GM23338 (cell line): ENCODE results near the gene DFFA. TPM values are rescaled to one million over a fixed set of nuclear protein-coding genes. Genes with fewer than 3 reads are reported as not detected.

Experiments
- ATAC-seq: fragments of 200-7000 bp; cut with Tn5 transposase; 3 replicates; pipeline ENCODE4 v1.9.1; 2020
- DNase-seq: peaks from one replicate; pipeline ENCODE4 v3.0.0-alpha.2; 2015; ENCODE audit warnings: low spot score
- H2AFZ ChIP-seq: fragments of 200-600 bp; sonication (generic); 2 replicates; pipeline ENCODE4 v1.8.0; 2016; ENCODE audit warnings: antibody characterized with exemption, mild to moderate bottlenecking, moderate library complexity
- H3F3A ChIP-seq: fragments of 200-600 bp; sonication (generic); replicated peaks from 2 replicates; pipeline ENCODE4 v1.8.0; 2017; ENCODE audit warnings: antibody characterized with exemption, mixed run types, low read depth
- H3K27ac ChIP-seq: fragments of 200-600 bp; sonication (generic); 2 replicates; pipeline ENCODE4 v1.6.1; 2016; ENCODE audit warnings: low read depth
- H3K27me3 ChIP-seq: fragments of 200-600 bp; sonication (generic); 2 replicates; pipeline ENCODE4 v1.8.0; 2016; ENCODE audit warnings: mild to moderate bottlenecking, mixed run types, moderate library complexity; ENCODE audit not compliant: insufficient read depth
- H3K36me3 ChIP-seq: fragments of 200-600 bp; sonication (generic); 2 replicates; pipeline ENCODE4 v1.8.0; 2016; ENCODE audit warnings: mild to moderate bottlenecking; ENCODE audit not compliant: insufficient read depth
- H3K4me1 ChIP-seq: fragments of 200-600 bp; sonication (generic); 2 replicates; pipeline ENCODE4 v1.8.0; 2016; ENCODE audit warnings: mild to moderate bottlenecking, moderate library complexity; ENCODE audit not compliant: insufficient read depth
- H3K4me2 ChIP-seq: fragments of 200-600 bp; sonication (generic); 2 replicates; pipeline ENCODE4 v1.7.1; 2017; ENCODE audit warnings: mixed run types
- H3K4me3 ChIP-seq: fragments of 200-600 bp; sonication (generic); 2 replicates; pipeline ENCODE4 v1.6.1; 2016; ENCODE audit warnings: mixed run types
- H3K79me2 ChIP-seq: fragments of 200-600 bp; sonication (generic); replicated peaks from 2 replicates; pipeline ENCODE4 v1.8.0; 2017; ENCODE audit warnings: mild to moderate bottlenecking; ENCODE audit not compliant: insufficient read depth
- H3K9me2 ChIP-seq: fragments of 200-600 bp; sonication (generic); 2 replicates; pipeline ENCODE4 v1.8.0; 2017; ENCODE audit not compliant: insufficient read depth
- H4K20me1 ChIP-seq: fragments of 200-600 bp; sonication (generic); replicated peaks from 2 replicates; pipeline ENCODE4 v1.8.0; 2017; ENCODE audit warnings: mild to moderate bottlenecking; ENCODE audit not compliant: insufficient read depth
- H3K27ac Mint-ChIP-seq: 2 replicates; pipeline ENCODE4 v1.8.0; 2020; ENCODE audit warnings: inconsistent platforms, mild to moderate bottlenecking, moderate library complexity, mixed read lengths
- H3K27me3 Mint-ChIP-seq: 3 replicates; pipeline ENCODE4 v1.8.0; 2022; ENCODE audit warnings: low read depth, mild to moderate bottlenecking, moderate library complexity, mixed read lengths, inconsistent platforms; ENCODE audit not compliant: insufficient read depth, poor library complexity
- H3K36me3 Mint-ChIP-seq: 3 replicates; pipeline ENCODE4 v1.8.0; 2021; ENCODE audit warnings: low read depth, mild to moderate bottlenecking, inconsistent platforms, moderate library complexity, mixed read lengths
- H3K4me1 Mint-ChIP-seq: 3 replicates; pipeline ENCODE4 v1.8.0; 2020; ENCODE audit warnings: mild to moderate bottlenecking, inconsistent platforms, mixed read lengths
- H3K4me3 Mint-ChIP-seq: 3 replicates; pipeline ENCODE4 v1.8.0; 2021; ENCODE audit warnings: moderate library complexity, mild to moderate bottlenecking, inconsistent platforms, mixed read lengths
- H3K9me3 Mint-ChIP-seq: 3 replicates; pipeline ENCODE4 v1.8.0; 2020; ENCODE audit warnings: moderate library complexity, mild to moderate bottlenecking, inconsistent platforms, mixed read lengths
- CREB1 ChIP-seq: fragments of 250-450 bp; sonication (Bioruptor Pico); IDR thresholded peaks from 2 replicates; pipeline ENCODE4 v1.5.0; 2020; ENCODE audit warnings: low read depth, mild to moderate bottlenecking, moderate library complexity
- EZH2 ChIP-seq: fragments of 200-600 bp; sonication (generic); IDR thresholded peaks from one replicate; pipeline ENCODE4 v1.8.0; 2017; ENCODE audit warnings: antibody characterized with exemption, mild to moderate bottlenecking, low read depth; ENCODE audit not compliant: unreplicated experiment
- EZH2phosphoT487 ChIP-seq: fragments of 200-600 bp; sonication (generic); IDR thresholded peaks from one replicate; pipeline ENCODE4 v1.8.1; 2018; ENCODE audit warnings: antibody characterized with exemption; ENCODE audit not compliant: unreplicated experiment
- JUNB ChIP-seq: IDR thresholded peaks from one replicate; pipeline ENCODE4 v1.6.1; 2016; ENCODE audit warnings: antibody characterized with exemption; ENCODE audit not compliant: unreplicated experiment
- NANOG ChIP-seq: IDR thresholded peaks from 2 replicates; pipeline ENCODE4 v1.6.1; 2016; ENCODE audit warnings: antibody characterized with exemption, borderline replicate concordance
- POLR2AphosphoS5 ChIP-seq: IDR thresholded peaks from 2 replicates; pipeline ENCODE4 v1.6.1; 2016; ENCODE audit warnings: antibody characterized with exemption, low read depth
- STAT1 ChIP-seq: IDR thresholded peaks from one replicate; pipeline ENCODE4 v1.6.1; 2016; ENCODE audit warnings: antibody characterized with exemption; ENCODE audit not compliant: unreplicated experiment
- ZNF114 ChIP-seq: fragments of 250-450 bp; sonication (Bioruptor Pico); IDR thresholded peaks from 2 replicates; pipeline ENCODE4 v1.5.0; 2020; ENCODE audit warnings: mild to moderate bottlenecking, moderate library complexity
- ZNF331 ChIP-seq: fragments of 250-450 bp; sonication (Bioruptor Pico); IDR thresholded peaks from 2 replicates; pipeline ENCODE4 v1.5.0; 2020; ENCODE audit warnings: low read depth, mild to moderate bottlenecking, moderate library complexity
- polyA plus RNA-seq: library from polyadenylated mRNA; unstranded; fragments of >200 nt; fragmentation: Nextera tagmentation; extraction: Ambion mirVana; gene quantifications from 2 replicates; pipeline ENCODE4 v1.2.1, GENCODE V29; 2016
- total RNA-seq: library from RNA; depleted of rRNA; stranded (reverse); fragments of >200 nt; shearing (Covaris generic); gene quantifications from 2 replicates; pipeline ENCODE4 v1.2.3, GENCODE V29; 2014
- TF ChIP-seq, protein P1 (sequence below), 2 experiments: fragments of 200-600 bp in 1 of 2; sonication (generic) in 1 of 2; conservative IDR thresholded peaks; 2 replicates each; pipeline versions ENCODE4 v1.5.1 to v1.6.1; 2016 to 2017; ENCODE audit warnings: antibody characterized with exemption in 2 of 2, low read depth in 2 of 2, mild to moderate bottlenecking in 2 of 2, moderate library complexity in 1 of 2
- TF ChIP-seq, protein P2 (sequence below): IDR thresholded peaks from 2 replicates; pipeline ENCODE4 v1.6.1; 2016; ENCODE audit warnings: antibody characterized with exemption
- TF ChIP-seq, protein P3 (sequence below): IDR thresholded peaks from one replicate; pipeline ENCODE4 v1.6.1; 2018; ENCODE audit warnings: antibody characterized with exemption; ENCODE audit not compliant: unreplicated experiment
- TF ChIP-seq, protein P4 (sequence below): fragments of 250-450 bp; sonication (Bioruptor Pico); IDR thresholded peaks from 2 replicates; pipeline ENCODE4 v1.5.0; 2020; ENCODE audit warnings: mild to moderate bottlenecking, moderate library complexity

Gene DFFA
- total and polyA plus RNA-seq, 2 experiments from 2014 or later = 65.2 to 82.0 TPM

DNA sequence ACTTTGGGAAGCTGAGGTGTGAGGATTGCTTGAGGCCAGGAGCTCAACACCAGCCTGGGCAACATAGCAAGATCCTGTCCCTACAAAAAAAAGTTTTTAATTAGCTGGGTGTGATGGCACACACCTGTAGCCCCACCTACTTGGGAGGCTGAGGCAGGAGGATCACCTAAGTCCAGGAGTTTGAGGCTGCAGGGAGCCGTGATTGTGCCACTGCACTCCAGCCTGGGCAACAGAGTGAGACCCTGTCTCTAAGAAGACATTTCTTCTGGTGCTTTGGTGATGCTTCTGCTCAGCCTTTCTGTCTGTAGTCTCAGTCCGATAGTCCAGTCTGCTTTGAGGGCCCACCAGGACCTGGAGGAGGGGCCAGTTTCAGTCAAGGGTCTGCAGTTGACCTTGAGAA, 65.1 kb downstream of the DFFA start:
- Histone ChIP-seq H3K36me3 (peaks cover 92% of the 10 kb centered on the region), H3K4me2 (no peak overlapping the region), H3K9me2 (no peaks in the 10 kb centered on the region), H3K79me2 (peaks cover 18% of the 10 kb centered on the region), H3K4me3 (no peak overlapping the region), H4K20me1 (peaks cover 35% of the 10 kb centered on the region), H2AFZ (no peak overlapping the region), H3K4me1 (no peaks in the 10 kb centered on the region), H3K27me3 (no peaks in the 10 kb centered on the region), H3F3A (peaks cover 23% of the 10 kb centered on the region), H3K27ac (0 out of 2 replicates have a peak overlapping the region, but pooled peaks have one; percentile 3)
- Mint-ChIP-seq H3K4me1 (no peaks in the 10 kb centered on the region), H3K36me3 (peaks cover 94% of the 10 kb centered on the region), H3K27me3 (peaks cover 2% of the 10 kb centered on the region), H3K4me3 (no peak overlapping the region), H3K9me3 (no peaks in the 10 kb centered on the region), H3K27ac (no peak overlapping the region)
- no peak for TF ChIP-seq ZNF114 (CRISPR knock-in tag)
- TF ChIP-seq JUNB = no peak
- TF ChIP-seq, protein P1, sequence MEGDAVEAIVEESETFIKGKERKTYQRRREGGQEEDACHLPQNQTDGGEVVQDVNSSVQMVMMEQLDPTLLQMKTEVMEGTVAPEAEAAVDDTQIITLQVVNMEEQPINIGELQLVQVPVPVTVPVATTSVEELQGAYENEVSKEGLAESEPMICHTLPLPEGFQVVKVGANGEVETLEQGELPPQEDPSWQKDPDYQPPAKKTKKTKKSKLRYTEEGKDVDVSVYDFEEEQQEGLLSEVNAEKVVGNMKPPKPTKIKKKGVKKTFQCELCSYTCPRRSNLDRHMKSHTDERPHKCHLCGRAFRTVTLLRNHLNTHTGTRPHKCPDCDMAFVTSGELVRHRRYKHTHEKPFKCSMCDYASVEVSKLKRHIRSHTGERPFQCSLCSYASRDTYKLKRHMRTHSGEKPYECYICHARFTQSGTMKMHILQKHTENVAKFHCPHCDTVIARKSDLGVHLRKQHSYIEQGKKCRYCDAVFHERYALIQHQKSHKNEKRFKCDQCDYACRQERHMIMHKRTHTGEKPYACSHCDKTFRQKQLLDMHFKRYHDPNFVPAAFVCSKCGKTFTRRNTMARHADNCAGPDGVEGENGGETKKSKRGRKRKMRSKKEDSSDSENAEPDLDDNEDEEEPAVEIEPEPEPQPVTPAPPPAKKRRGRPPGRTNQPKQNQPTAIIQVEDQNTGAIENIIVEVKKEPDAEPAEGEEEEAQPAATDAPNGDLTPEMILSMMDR (conservative IDR thresholded peaks at IDR 0.05; ENCODE audit: low read depth in 2 of 2) = no peak
- TF ChIP-seq ZNF331 (CRISPR knock-in tag) = no peak
- no peak for TF ChIP-seq STAT1
- TF ChIP-seq NANOG = no peak
- TF ChIP-seq CREB1 = no peak
- no peak for TF ChIP-seq EZH2
- TF ChIP-seq, protein P2, sequence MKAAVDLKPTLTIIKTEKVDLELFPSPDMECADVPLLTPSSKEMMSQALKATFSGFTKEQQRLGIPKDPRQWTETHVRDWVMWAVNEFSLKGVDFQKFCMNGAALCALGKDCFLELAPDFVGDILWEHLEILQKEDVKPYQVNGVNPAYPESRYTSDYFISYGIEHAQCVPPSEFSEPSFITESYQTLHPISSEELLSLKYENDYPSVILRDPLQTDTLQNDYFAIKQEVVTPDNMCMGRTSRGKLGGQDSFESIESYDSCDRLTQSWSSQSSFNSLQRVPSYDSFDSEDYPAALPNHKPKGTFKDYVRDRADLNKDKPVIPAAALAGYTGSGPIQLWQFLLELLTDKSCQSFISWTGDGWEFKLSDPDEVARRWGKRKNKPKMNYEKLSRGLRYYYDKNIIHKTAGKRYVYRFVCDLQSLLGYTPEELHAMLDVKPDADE = no peak
- no peak for TF ChIP-seq POLR2AphosphoS5
- TF ChIP-seq, protein P3, sequence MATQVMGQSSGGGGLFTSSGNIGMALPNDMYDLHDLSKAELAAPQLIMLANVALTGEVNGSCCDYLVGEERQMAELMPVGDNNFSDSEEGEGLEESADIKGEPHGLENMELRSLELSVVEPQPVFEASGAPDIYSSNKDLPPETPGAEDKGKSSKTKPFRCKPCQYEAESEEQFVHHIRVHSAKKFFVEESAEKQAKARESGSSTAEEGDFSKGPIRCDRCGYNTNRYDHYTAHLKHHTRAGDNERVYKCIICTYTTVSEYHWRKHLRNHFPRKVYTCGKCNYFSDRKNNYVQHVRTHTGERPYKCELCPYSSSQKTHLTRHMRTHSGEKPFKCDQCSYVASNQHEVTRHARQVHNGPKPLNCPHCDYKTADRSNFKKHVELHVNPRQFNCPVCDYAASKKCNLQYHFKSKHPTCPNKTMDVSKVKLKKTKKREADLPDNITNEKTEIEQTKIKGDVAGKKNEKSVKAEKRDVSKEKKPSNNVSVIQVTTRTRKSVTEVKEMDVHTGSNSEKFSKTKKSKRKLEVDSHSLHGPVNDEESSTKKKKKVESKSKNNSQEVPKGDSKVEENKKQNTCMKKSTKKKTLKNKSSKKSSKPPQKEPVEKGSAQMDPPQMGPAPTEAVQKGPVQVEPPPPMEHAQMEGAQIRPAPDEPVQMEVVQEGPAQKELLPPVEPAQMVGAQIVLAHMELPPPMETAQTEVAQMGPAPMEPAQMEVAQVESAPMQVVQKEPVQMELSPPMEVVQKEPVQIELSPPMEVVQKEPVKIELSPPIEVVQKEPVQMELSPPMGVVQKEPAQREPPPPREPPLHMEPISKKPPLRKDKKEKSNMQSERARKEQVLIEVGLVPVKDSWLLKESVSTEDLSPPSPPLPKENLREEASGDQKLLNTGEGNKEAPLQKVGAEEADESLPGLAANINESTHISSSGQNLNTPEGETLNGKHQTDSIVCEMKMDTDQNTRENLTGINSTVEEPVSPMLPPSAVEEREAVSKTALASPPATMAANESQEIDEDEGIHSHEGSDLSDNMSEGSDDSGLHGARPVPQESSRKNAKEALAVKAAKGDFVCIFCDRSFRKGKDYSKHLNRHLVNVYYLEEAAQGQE = no peak
- TF ChIP-seq, protein P4, sequence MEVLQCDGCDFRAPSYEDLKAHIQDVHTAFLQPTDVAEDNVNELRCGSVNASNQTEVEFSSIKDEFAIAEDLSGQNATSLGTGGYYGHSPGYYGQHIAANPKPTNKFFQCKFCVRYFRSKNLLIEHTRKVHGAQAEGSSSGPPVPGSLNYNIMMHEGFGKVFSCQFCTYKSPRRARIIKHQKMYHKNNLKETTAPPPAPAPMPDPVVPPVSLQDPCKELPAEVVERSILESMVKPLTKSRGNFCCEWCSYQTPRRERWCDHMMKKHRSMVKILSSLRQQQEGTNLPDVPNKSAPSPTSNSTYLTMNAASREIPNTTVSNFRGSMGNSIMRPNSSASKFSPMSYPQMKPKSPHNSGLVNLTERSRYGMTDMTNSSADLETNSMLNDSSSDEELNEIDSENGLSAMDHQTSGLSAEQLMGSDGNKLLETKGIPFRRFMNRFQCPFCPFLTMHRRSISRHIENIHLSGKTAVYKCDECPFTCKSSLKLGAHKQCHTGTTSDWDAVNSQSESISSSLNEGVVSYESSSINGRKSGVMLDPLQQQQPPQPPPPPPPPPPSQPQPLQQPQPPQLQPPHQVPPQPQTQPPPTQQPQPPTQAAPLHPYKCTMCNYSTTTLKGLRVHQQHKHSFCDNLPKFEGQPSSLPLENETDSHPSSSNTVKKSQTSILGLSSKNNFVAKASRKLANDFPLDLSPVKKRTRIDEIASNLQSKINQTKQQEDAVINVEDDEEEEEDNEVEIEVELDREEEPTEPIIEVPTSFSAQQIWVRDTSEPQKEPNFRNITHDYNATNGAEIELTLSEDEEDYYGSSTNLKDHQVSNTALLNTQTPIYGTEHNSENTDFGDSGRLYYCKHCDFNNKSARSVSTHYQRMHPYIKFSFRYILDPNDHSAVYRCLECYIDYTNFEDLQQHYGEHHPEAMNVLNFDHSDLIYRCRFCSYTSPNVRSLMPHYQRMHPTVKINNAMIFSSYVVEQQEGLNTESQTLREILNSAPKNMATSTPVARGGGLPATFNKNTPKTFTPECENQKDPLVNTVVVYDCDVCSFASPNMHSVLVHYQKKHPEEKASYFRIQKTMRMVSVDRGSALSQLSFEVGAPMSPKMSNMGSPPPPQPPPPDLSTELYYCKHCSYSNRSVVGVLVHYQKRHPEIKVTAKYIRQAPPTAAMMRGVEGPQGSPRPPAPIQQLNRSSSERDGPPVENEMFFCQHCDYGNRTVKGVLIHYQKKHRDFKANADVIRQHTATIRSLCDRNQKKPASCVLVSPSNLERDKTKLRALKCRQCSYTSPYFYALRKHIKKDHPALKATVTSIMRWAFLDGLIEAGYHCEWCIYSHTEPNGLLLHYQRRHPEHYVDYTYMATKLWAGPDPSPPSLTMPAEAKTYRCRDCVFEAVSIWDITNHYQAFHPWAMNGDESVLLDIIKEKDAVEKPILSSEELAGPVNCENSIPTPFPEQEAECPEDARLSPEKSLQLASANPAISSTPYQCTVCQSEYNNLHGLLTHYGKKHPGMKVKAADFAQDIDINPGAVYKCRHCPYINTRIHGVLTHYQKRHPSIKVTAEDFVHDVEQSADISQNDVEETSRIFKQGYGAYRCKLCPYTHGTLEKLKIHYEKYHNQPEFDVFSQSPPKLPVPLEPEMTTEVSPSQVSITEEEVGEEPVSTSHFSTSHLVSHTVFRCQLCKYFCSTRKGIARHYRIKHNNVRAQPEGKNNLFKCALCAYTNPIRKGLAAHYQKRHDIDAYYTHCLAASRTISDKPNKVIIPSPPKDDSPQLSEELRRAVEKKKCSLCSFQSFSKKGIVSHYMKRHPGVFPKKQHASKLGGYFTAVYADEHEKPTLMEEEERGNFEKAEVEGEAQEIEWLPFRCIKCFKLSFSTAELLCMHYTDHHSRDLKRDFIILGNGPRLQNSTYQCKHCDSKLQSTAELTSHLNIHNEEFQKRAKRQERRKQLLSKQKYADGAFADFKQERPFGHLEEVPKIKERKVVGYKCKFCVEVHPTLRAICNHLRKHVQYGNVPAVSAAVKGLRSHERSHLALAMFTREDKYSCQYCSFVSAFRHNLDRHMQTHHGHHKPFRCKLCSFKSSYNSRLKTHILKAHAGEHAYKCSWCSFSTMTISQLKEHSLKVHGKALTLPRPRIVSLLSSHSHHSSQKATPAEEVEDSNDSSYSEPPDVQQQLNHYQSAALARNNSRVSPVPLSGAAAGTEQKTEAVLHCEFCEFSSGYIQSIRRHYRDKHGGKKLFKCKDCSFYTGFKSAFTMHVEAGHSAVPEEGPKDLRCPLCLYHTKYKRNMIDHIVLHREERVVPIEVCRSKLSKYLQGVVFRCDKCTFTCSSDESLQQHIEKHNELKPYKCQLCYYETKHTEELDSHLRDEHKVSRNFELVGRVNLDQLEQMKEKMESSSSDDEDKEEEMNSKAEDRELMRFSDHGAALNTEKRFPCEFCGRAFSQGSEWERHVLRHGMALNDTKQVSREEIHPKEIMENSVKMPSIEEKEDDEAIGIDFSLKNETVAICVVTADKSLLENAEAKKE (CRISPR knock-in tag) = no peak
- no peak for TF ChIP-seq EZH2phosphoT487
- no peak for ATAC-seq
- DNase-seq = no peak
